ENCODE data around the gene BRAF.
"Not testable (repeated sequence)": the region's sequence is repeated elsewhere in the genome, so short reads cannot be mapped to it uniquely, and the experiment has no call there.

The BRAF gene

DNA sequence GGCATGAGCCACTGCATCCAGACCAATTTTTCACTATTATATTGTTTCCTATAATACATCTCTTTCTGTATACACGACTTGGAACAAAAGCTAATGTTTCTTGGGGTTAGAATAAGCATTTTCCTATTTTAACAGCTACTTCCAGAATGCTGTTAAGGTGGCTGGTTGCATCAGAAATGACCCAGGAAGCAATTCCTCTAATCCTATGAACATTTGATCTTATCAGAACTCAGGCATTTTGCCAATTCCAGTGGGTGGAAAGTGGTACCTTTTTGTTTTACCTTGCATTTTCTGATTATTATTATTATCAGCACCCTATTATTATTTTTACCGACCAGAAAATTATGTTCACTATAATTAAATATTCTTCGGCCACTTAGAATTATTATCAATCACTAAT is 154.9 kb downstream of the BRAF start:
- DNase-seq (ENCODE audit: low spot score) = no peak

DNA sequence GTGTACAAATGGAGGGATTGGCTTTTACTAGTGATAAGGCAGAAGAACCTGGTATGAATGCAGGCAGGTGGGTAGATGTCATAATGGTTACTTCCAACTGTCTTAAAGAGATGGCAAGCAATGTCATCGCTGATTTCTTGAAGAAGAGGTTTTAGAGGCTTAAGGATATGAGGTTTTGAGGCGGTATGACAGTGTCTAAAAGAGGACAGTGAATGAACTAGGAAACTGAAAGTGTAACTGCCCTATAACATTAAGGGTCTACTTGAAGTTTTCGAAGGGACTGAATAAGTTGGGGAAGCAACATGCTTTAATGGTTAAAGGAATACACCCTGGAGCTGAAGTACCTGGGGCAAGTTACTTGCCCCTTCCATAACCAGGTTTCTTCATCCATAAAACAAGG is 157.3 kb downstream of the BRAF start:
- DNase-seq (ENCODE audit: low spot score) = no peak

DNA sequence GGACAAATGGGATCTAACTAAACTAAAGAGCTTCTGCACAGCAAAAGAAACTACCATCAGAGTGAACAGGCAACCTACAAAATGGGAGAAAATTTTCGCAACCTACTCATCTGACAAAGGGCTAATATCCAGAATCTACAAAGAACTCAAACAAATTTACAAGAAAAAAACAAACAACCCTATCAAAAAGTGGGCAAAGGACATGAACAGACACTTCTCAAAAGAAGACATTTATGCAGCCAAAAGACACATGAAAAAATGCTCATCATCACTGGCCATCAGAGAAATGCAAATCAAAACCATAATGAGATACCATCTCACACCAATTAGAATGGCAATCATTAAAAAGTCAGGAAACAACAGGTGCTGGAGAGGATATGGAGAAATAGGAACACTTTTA is 159.3 kb downstream of the BRAF start:
- not testable (repeated sequence) for DNase-seq (ENCODE audit: low spot score)

DNA sequence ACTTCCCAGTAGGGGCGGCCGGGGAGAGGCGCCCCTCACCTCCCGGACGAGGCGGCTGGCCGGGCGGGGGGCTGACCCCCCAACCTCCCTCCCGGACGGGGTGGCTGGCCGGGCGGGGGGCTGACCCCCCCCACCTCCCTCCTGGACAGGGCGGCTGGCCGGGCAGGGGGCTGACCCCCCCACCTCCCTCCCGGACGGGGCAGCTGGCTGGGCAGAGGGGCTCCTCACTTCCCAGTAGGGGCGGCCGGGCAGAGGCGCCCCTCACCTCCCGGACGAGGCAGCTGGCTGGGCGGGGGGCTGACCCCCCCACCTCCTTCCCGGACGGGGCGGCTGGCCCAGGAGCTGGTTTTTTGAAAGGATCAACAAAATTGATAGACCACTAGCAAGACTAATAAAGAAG is 161.6 kb downstream of the BRAF start:
- DNase-seq (ENCODE audit: low spot score) = not testable (repeated sequence)

DNA sequence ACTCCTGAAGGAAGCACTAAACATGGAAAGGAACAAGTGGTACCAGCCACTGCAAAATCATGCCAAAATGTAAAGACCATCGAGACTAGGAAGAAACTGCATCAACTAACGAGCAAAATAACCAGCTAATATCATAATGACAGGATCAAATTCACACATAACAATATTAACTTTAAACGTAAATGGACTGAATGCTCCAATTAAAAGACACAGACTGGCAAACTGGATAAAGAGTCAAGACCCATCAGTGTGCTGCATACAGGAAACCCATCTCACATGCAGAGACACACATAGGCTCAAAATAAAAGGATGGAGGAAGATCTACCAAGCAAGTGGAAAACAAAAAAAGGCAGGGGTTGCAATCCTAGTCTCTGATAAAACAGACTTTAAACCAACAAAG is 163.4 kb downstream of the BRAF start:
- not testable (repeated sequence) for DNase-seq (ENCODE audit: low spot score)

DNA sequence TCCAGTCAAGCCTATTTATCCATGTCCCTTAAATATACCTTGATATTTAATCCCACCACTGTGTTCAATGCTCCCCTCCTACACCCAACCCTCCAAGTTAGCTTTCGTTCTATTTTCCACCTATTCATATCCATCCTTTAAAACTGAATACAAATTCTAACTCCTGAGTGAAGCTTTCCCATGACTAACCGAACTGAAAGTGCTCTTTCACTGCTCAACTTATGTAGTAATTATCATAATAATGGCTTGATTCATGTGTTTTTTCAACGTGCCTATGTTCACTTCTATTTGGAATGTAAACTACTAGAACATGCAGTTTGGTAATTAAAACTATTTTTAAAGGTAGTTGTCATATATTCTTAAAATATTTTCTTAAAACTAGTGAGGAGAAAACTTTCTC is 170.2 kb downstream of the BRAF start:
- no peak for DNase-seq (ENCODE audit: low spot score)

DNA sequence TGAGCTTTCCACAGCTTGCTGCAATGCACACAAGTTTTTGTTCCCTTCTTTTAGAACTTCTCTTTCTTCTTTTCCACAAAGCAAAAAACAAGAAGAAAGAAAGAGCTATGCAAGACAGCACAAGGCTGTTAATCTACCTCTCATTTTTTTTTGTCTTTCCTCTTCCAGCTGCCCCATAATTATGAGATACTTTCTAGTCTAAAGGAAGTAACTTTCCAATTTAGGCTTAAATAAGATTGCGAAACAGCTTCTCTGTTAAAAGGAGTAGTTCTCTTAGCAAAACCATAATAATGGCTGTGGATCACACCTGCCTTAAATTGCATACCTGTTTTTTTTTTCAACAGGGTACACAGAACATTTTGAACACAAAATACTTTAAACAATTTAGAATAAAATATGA is 172.2 kb downstream of the BRAF start:
- DNase-seq (ENCODE audit: low spot score) = no peak

DNA sequence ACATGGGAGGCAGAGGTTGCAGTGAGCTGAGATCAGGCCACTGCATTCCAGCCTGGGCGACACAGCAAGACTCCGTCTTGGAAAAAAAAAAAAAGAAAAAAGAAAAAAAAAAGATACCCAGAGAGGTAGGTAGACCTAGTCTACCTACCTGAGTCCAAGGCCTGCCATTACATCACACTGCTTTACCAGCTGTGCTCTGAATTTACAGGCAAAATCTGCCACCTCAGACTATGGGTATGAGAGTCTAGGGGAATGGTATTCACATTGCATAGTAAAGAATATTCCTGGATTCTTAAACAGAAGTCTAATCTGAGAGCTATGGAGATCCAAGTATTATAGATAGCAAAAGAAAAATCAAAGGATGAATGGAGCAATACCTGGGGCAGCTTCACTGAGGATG is 178.0 kb downstream of the BRAF start:
- no peak for DNase-seq (ENCODE audit: low spot score)

DNA sequence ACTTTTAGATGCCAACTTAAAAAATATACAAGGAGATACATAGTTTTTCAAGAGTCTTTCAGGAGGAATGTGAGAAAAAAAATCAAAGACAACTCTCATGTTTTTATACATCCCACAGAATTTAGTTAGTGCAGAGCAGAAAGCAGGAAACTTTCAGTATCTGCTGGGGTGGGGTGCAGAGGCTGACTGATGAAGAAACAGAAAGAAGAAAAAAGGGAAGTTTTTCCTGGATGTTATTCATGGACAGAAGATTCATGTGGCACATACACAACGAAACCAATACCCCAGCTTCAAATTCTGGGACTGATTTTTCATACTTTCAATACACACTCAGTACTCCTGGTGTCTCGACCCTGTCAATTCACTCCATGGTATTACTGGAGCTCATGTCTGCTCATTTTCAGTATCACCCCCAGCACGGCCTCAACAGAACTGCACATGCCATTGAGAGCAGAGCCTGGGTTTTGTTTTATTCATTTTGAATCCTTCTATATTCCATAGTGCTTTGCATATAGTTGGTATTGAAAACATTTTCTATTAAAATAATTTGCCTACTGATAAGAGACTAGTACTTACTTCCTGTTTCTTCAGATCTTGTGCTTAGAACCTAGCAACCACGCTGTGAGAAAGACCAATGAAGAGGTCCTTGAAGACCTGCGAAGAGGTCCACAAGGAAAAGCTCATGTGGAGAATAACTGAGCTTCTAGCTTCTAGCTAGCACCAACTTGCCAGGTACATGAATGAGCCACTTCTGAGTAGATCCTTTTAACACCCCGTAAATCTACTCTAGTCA is 179.3 kb downstream of the BRAF start:
- no peak for DNase-seq (ENCODE audit: low spot score)

DNA sequence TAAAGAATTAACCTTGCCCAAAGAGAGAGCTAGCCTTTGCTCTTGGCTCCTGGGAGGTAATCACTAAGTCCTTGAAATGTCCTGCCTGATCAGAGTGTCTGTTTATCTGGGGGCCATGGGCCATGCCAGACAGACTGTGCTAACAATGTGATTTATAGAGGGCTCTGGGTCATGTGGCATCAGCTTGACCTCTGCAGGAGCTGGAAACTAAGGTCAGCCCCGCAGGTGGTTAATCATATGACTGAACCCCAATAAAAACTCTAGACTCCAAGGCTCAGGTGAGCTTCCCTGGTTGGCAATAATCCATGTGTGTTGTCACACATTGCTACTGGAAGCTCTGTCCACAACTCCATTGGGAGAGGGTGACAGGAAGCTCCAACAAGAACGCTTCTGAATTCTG is 180.7 kb downstream of the BRAF start:
- DNase-seq (ENCODE audit: low spot score) = no peak

DNA sequence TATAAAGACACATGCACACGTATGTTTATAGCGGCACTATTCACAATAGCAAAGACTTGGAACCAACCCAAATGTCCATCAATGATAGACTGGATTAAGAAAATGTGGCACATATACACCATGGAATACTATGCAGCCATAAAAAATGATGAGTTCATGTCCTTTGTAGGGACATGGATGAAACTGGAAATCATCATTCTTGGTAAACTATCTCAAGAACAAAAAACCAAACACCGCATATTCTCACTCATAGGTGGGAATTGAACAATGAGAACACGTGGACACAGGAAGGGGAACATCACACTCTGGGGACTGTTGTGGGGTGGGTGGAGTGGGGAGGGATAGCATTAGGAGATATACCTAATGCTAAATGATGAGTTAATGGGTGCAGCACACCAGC is 181.5 kb downstream of the BRAF start:
- DNase-seq (ENCODE audit: low spot score) = not testable (repeated sequence)

DNA sequence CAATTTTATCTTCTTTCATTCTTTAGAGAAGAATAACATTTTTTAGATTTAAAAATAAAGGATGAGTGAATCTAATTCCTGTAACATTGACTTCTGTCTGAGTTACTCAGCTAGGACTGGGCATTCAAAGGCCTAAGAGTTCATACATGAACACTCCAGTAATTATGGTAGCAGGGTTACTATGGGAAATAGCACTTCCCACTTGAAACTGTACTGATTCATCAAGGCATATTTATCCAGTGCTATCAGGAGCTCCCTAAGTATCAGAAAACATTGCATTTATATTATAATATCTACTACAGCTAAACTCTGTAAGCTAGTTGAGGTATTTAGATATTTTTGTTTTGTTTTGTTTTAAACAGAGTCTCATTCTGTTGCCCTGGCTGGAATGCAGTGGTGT is 186.4 kb downstream of the BRAF start:
- no peak for DNase-seq (ENCODE audit: low spot score)

DNA sequence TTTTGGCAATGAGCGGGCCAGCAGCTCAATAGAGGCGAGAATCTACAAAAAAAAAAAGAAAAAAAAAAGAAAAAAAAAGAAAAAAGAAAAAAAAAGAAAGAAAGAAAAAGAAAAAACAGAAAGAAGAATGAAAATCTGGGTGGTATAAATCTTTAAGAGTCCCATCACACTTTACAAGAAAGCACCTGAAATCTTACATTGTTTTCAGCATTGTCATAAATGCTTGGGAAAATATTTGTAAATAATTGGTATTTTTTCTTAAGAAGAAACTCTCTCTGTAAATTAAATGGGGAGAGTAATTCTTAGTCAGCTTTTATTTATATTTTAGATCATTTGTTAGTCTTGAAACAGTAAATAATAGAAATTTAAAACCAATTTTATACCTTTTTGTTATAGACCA is 190.0 kb downstream of the BRAF start:
- DNase-seq (ENCODE audit: low spot score) = no peak

DNA sequence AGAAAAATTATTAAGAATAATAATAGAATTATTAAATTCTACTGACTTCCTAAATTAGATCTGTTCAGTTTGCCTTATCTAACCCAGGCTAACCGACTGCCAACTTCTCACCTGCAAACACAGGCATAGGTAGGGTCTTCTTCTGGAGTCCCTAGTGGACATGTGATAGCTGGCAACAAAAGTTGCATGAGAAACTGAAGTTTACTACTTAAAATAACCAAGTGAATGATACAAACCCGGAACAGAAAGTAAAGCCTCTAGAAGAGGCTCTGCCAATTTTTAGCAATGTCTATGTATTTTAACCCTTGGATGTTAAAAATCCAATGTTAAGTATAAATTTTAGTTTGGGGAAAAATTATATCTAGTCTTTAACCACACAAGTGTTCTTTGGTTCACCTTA is 190.6 kb downstream of the BRAF start:
- DNase-seq (ENCODE audit: low spot score) = no peak

DNA sequence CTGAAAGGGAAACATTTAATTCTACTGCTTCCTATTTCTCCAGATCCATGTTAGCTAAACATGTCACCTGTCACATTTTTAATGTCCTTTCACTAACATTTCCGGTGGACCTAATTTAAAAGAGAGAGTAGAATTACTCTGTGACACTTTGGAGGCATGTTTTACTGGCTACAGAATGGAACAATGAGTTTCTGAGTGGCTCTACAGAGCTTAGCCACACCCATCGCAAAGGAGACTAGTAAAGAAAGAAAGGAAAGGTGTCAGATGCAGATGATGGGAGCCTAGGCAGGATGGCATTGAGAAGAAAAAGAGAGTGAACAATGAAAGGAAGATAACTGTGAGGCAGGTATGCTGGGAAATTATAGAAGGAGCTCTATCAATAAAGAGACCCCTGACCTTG is 192.3 kb downstream of the BRAF start:
- DNase-seq (ENCODE audit: low spot score) = no peak

DNA sequence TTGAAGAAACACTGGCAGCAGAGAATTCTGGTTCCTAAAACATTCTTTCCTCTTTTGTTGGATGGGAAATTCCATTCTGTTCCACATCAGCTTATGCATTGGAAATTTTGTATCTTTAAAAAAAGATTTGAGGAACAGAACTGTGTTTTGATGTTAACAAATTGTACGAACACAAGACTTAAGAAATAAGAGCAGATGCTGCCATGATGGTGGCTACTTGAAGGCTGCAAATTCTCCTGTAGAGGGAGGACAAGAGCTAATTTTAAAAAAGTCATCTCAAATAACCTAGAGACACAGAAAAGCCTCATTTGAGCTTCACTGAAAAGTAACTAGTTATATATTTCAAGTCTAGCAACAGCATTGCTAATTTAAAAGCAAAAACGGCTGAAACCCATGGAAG is 198.4 kb downstream of the BRAF start:
- DNase-seq (ENCODE audit: low spot score) = no peak

DNA sequence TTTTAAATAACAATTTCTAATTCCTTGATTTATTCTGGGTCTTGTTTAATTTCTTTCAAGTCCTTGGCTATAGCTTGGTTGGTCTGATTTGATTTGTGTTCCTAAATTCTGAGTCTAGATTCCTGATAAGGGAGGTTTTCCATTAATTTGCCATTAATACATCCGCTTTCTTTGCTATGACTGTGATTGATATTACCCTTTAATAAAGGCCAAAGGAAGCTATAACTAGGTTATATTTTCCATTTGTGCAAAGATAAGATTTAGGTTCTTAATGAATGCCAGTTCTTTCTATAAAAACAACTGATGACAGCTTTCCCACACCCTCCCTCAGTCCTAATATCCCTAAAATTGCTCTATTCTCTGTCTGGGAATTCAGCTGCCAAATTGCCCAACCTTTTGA is 200.0 kb downstream of the BRAF start:
- DNase-seq (ENCODE audit: low spot score) = no peak

DNA sequence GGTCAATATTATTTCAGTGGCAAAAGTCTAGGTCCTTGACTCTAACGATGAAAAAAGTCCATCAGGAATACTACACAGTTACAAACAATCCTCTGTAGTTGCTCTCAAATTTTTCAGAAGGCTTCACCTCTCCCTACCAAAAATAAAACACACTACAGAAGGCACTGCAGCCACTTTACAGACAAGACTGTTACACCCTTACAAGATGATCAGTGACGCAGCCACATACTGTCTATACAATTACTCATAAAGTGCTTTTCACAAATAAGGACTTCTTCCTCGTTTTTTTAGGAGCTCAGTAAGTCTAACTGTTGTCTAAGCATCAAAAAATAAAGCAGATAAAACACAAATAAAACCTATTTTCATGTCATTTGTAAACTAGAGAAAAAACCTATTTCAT is 201.2 kb downstream of the BRAF start:
- no peak for DNase-seq (ENCODE audit: low spot score)

DNA sequence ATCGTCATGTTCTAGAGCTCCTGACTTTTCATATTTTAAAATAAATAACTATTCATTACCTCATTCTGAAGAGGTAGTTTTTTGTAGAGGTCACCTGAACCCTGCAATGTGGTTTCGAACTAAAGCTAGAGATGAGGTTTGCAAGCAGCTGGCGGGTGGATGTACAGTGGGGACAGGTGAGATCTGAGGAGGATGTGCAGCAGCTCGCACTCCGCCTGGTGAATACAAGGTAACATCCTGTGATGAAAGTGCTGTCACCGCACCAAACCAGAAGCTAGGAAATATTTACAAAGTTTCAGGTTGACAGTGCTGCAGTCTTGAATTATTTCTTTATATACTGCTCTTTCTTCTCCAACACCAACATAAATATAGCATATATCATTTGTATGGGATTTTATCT is 201.7 kb downstream of the BRAF start:
- DNase-seq (ENCODE audit: low spot score) = no peak

DNA sequence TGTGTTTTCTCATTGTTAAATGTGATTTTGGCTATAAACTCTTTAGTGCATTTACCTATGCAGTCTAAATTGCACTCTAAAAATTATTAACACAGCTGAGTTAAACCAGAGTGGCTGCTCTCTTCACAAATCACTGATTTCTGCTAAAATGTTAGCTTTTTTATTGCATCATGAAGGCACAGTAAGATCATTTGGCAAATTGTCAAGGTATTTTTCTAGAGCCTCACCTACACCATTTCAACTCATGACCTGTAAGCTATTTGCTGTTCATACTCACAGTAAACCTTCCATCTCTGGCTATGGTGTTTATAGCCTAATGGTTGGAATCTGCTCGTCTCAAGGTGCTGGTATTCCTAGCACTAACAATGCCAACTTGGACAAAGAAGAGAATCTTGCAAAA is 202.5 kb downstream of the BRAF start:
- DNase-seq (ENCODE audit: low spot score) = no peak

DNA sequence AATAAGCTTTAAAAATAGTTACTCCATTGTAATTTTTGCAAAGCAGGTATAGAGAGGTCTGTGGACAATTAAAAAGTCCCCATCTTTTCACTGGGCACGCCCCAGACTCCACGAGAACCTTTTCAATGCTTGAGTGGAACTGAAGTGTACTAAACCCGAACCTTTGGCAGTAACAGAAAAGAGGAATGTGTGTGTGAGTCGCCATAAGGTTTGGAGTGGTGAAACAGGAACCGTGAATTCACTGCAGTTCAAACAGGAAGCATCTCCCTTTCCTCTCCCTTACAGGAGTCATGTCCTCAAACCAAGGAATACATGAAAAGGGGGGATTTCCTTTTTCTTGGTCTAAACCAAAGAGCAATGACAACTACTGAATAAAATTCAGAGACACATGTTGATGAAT is 205.0 kb downstream of the BRAF start:
- DNase-seq (ENCODE audit: low spot score) = no peak

DNA sequence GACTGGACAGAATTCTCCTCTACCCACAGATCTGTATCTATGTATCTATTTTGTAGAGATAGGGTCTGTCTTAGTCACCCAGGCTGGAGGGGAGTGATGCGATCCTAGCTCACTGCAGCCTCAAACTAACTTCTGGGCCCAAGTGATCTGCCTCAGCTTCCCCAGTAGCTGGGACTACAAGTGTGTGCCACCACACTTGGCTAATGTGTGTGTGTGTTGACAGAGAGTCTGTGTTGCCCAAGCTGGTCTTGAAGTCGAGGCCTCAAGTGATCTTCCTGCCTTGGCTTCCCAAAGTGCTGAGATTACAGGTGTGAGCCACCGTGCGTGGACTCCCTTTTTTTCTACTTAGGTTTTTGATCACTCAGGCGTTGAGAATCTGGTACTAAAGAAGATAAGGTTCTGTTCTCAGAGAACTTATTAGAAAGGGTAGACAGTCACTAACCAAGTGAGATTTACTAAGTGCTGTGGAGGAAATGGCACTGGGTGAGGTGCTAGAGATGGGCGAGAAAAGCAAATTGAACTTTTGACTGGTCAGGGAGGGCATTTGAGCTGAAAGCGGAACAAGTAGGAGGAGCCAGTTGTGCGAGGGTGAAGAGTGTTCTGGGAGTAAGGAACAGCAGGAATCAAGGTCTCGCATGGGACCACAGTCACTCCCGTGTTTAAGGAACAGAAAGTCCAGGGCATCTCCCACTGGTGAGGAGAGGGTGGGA is 210.2 kb downstream of the BRAF start:
- DNase-seq (ENCODE audit: low spot score) = no peak

DNA sequence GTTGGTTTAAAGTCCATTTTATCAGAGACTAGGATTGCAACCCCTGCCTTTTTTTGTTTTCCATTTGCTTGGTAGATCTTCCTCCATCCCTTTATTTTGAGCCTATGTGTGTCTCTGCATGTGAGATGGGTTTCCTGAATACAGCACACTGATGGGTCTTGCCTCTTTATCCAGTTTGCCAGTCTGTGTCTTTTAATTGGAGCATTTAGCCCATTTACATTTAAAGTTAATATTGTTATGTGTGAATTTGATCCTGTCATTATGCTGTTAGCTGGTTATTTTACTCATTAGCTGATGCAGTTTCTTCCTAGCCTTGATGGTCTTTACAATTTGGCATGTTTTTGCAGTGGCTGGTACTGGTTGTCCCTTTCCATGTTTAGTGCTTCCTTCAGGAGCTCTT is 212.3 kb downstream of the BRAF start:
- not testable (repeated sequence) for DNase-seq (ENCODE audit: low spot score)

DNA sequence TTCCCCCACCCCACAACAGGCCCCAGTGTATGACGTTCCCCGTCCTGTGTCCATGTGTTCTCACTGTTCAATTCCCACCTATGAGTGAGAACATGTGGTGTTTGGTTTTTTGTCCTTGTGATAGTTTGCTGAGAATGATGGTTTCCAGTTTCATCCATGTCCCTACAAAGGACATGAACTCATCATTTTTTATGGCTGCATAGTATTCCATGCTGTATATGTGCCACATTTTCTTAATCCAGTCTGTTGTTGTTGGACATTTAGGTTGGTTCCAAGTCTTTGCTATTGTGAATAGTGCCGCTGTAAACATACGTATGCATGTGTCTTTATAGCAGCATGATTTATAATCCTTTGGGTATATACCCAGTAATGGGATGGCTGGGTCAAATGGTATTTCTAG is 216.0 kb downstream of the BRAF start:
- DNase-seq (ENCODE audit: low spot score) = not testable (repeated sequence)
